Measurements from ENCODE around the gene CDCP1. TPM values are rescaled to one million over a fixed set of nuclear protein-coding genes. Genes with fewer than 3 reads are reported as not detected.

Gene CDCP1
- total RNA-seq, 2 donors from 2014 or later: 14.3 to 21.5 TPM

GRCh38 chr3:45163481-45163880 is 17.3 kb upstream of the CDCP1 start:
- H3K9me3 ChIP-seq: no peaks in the 10 kb centered on the region
- TF ChIP-seq POLR2A (IDR thresholded peaks at IDR 0.05) (no peak), POLR2AphosphoS5 (IDR thresholded peaks at IDR 0.05) (no peak), CTCF (IDR thresholded peaks at IDR 0.05) (no peak)
- H3K27ac ChIP-seq: no peak overlapping the region
- no peaks in the 10 kb centered on the region for H3K27me3 ChIP-seq (replicated peaks; ENCODE audit: insufficient read depth)
- no peaks in the 10 kb centered on the region for H3K4me1 ChIP-seq (replicated peaks)
- intact Hi-C loops (cut with DNase I): no loop called here
- DNase-seq (ENCODE audit: low spot score): no peak
- WGBS: 53% methylated on average over 6 of the region's 6 CpGs
- H3K4me3 ChIP-seq: no peak overlapping the region
- no peaks in the 10 kb centered on the region for H3K36me3 ChIP-seq

- Histone ChIP-seq H3K27ac (no peak overlapping the region), H3K4me1 (replicated peaks) (no peaks in the 10 kb centered on the region), H3K36me3 (no peaks in the 10 kb centered on the region), H3K27me3 (replicated peaks; ENCODE audit: insufficient read depth) (no peaks in the 10 kb centered on the region), H3K9me3 (no peaks in the 10 kb centered on the region), H3K4me3 (no peak overlapping the region)
- intact Hi-C loops (cut with DNase I): no loop called here
- TF ChIP-seq POLR2AphosphoS5 (IDR thresholded peaks at IDR 0.05) (no peak), CTCF (IDR thresholded peaks at IDR 0.05) (no peak), POLR2A (IDR thresholded peaks at IDR 0.05) (no peak)
- DNase-seq (ENCODE audit: low spot score): no peak
- 82% methylated on average over 6 of the region's 6 CpGs for WGBS
These were observed 8.5 kb upstream of the CDCP1 start for GRCh38 chr3:45154641-45155147.

GRCh38 chr3:45153658-45154437 is 7.7 kb upstream of the CDCP1 start:
- TF ChIP-seq CTCF (IDR thresholded peaks at IDR 0.05) (no peak), POLR2AphosphoS5 (IDR thresholded peaks at IDR 0.05) (no peak), POLR2A (IDR thresholded peaks at IDR 0.05) (no peak)
- intact Hi-C loops (cut with DNase I): no loop called here
- Histone ChIP-seq H3K4me1 (replicated peaks) (no peaks in the 10 kb centered on the region), H3K9me3 (no peaks in the 10 kb centered on the region), H3K36me3 (no peaks in the 10 kb centered on the region), H3K27ac (no peak overlapping the region), H3K27me3 (replicated peaks; ENCODE audit: insufficient read depth) (no peaks in the 10 kb centered on the region), H3K4me3 (no peak overlapping the region)
- no peak for DNase-seq (ENCODE audit: low spot score)
- 64% methylated on average over 5 of the region's 5 CpGs for WGBS

GRCh38 chr3:45152307-45152706 is 6.1 kb upstream of the CDCP1 start:
- 0% methylated on average over 1 of the region's 1 CpG for WGBS
- intact Hi-C loops (cut with DNase I): no loop called here
- H3K36me3 ChIP-seq: no peaks in the 10 kb centered on the region

More at GRCh38 chr3:45152307-45152706, 6.1 kb upstream of the CDCP1 start:
- no peak for DNase-seq (ENCODE audit: low spot score)
- no peak overlapping the region for H3K27ac ChIP-seq
- no peak overlapping the region for H3K4me3 ChIP-seq
- no peaks in the 10 kb centered on the region for H3K4me1 ChIP-seq (replicated peaks)
- TF ChIP-seq CTCF (IDR thresholded peaks at IDR 0.05) (no peak), POLR2A (IDR thresholded peaks at IDR 0.05) (no peak), POLR2AphosphoS5 (IDR thresholded peaks at IDR 0.05) (no peak)
- no peaks in the 10 kb centered on the region for H3K9me3 ChIP-seq
- H3K27me3 ChIP-seq (replicated peaks; ENCODE audit: insufficient read depth): no peaks in the 10 kb centered on the region
